ENCODE data around the gene D2HGDH.
"Not testable (repeated sequence)": the region's sequence is repeated elsewhere in the genome, so short reads cannot be mapped to it uniquely, and the experiment has no call there.

Gene D2HGDH

DNA sequence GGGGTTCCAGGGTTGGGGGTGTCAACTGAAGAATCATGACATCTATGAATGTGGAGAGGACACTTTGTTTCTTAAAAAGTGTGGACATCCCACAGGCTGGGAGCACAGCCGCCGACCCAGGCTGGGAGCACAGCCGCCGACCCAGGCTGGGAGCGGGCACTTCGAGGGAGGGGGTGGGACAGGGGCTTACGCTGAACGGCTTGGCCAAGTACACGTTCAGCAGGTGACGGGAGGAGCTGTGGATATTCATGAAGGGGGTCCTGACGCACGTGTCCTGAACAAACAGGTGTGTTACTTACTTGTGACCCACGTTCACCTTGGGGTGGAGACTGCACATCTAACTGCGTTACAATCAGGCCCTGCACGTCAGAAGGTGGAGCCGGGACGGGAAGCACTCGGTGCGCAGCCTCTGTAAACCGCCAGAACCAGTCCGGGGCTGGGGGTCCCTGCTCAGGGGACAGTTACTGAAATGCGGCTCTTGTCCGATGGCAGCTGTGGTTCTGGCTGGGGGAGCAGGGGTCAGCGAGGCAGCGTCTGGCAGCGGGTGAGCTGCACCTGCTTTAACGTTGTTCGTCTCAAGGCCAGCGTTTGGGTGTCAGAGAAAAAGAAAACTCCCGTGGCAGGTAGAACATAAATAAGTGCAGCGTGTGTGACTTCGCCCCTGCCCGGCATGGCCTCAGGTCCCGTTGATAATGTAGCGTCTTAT lies 65.9 kb downstream of the D2HGDH start:
- not testable (repeated sequence) for H2BK120ac ChIP-seq (ENCODE audit: low read depth, low read length); H3K79me1 ChIP-seq (ENCODE audit: low read depth, low read length); H2AFZ ChIP-seq (ENCODE audit: low read length); H3K27ac ChIP-seq (replicated peaks; ENCODE audit: low read length); DNase-seq (ENCODE audit: low spot score); H4K91ac ChIP-seq (ENCODE audit: low read depth, low read length, poor library complexity); H3K27me3 ChIP-seq (ENCODE audit: control insufficient read depth in 3 of 3, insufficient read depth in 3 of 3, low read depth in 1 of 3, low read length in 3 of 3); H3K4ac ChIP-seq (ENCODE audit: low read length); H3K14ac ChIP-seq (ENCODE audit: low read length); H3K9me3 ChIP-seq (replicated peaks in 1 of 2; ENCODE audit: control insufficient read depth in 2 of 2, insufficient read depth in 1 of 2, low read depth in 1 of 2, low read length in 2 of 2); H3K9ac ChIP-seq (ENCODE audit: low read depth, low read length, poor library complexity); H4K8ac ChIP-seq (ENCODE audit: low read depth, low read length); H2BK12ac ChIP-seq (ENCODE audit: low read length); H3K4me2 ChIP-seq (ENCODE audit: insufficient read depth, low read length, poor library complexity, severe bottlenecking); H3K4me3 ChIP-seq (ENCODE audit: low read length in 2 of 2); H3K23ac ChIP-seq (ENCODE audit: low read depth, low read length, poor library complexity); H3K36me3 ChIP-seq (replicated peaks in 1 of 2; ENCODE audit: control insufficient read depth in 2 of 2, insufficient read depth in 2 of 2, low read length in 2 of 2)
- WGBS, 2 donors (ENCODE audit: extremely low coverage in 2 of 2, insufficient read length in 2 of 2, insufficient replicate concordance in 1 of 2) = no CpG with 5 or more reads among the region's 35 CpGs
- Histone ChIP-seq H2BK15ac (ENCODE audit: low read length) (peak overlapping the region; percentile 75), H3K4me1 (ENCODE audit: control insufficient read depth in 2 of 2, insufficient read depth in 1 of 2, low read depth in 1 of 2, low read length in 2 of 2) (peaks cover 9 to 12% of the 10 kb centered on the region in 2 donors), H3K18ac (ENCODE audit: low read length) (peak overlapping the region; percentile 13), H2BK5ac (ENCODE audit: low read length) (peak overlapping the region; percentile 46), H2AK5ac (ENCODE audit: low read depth, low read length) (peak overlapping the region; percentile 68)

GRCh38 chr2:241801611-241802420 lies 67.4 kb downstream of the D2HGDH start:
- WGBS, 2 donors (ENCODE audit: extremely low coverage in 2 of 2, insufficient read length in 2 of 2, insufficient replicate concordance in 1 of 2) = no CpG with 5 or more reads among the region's 44 CpGs
- DNase-seq (ENCODE audit: low spot score) = no peak
- H3K36me3 ChIP-seq (replicated peaks in 1 of 2; ENCODE audit: control insufficient read depth in 2 of 2, insufficient read depth in 2 of 2, low read length in 2 of 2) = no peaks in the 10 kb centered on the region

DNA sequence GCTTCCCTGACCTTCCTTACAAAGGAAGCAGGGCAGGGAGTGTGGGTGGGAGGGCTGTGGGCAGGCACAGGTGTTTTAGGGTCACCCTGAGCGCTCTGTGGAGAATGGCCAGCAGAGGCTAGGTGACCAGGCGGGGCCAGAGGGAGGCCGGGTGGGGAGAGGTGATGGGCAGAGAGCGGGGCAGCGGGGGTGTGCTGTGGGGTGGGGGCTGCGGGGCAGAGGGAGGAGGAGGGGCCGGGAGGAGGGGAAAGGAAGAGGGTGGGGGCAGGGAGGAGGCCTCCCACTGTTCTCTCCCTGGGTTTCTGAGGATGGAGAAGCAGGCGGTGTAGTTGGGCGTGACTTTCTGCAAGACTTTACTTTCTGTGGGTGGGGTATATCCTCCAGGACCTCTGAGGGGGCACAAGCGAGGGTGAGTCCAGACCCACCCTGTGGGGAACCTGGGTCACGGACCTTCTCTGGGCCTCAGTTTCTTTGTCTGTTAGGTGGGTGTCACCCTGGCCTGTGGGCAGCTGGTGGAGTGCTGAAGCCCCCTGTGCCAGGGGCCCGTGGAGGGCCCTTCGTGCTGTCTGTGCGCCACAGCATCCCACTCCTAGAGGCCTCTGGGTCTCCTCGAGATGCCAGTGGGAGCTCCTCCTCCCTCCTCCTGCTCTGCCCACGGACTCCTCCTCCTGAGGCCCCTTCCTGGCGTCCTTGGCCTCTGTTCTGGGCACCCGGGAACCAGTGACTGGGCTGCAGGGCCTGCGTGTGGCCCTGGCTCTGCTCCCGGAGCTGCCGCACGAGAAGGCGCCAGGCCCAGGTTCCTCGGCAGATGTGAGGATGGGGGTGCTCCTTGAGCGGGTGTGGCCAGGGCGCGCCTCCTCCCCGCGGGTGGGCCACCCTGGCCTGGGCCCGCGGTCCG lies 68.2 kb downstream of the D2HGDH start:
- H2BK12ac ChIP-seq (ENCODE audit: low read length) = peak overlapping the region; percentile 82
- H3K36me3 ChIP-seq (replicated peaks in 1 of 2; ENCODE audit: control insufficient read depth in 2 of 2, insufficient read depth in 2 of 2, low read length in 2 of 2) = no peaks in the 10 kb centered on the region
- peaks cover 9 to 12% of the 10 kb centered on the region in 2 donors for H3K4me1 ChIP-seq (ENCODE audit: control insufficient read depth in 2 of 2, insufficient read depth in 1 of 2, low read depth in 1 of 2, low read length in 2 of 2)
- H3K18ac ChIP-seq (ENCODE audit: low read length) = peak overlapping the region; percentile 96
- peak overlapping the region; percentile 53 for H3K4ac ChIP-seq (ENCODE audit: low read length)
- H2BK15ac ChIP-seq (ENCODE audit: low read length) = peak overlapping the region; percentile 99
- H4K91ac ChIP-seq (ENCODE audit: low read depth, low read length, poor library complexity) = no peak overlapping the region
- WGBS, 2 donors (ENCODE audit: extremely low coverage in 2 of 2, insufficient read length in 2 of 2, insufficient replicate concordance in 1 of 2) = no CpG with 5 or more reads among the region's 32 CpGs
- peaks cover 8% of the 10 kb centered on the region for H3K79me1 ChIP-seq (ENCODE audit: low read depth, low read length)
- H4K8ac ChIP-seq (ENCODE audit: low read depth, low read length) = no peak overlapping the region
- H3K27ac ChIP-seq (replicated peaks; ENCODE audit: low read length) = no peak overlapping the region
- peak overlapping the region; percentile 83 for H2BK120ac ChIP-seq (ENCODE audit: low read depth, low read length)
- H3K27me3 ChIP-seq (ENCODE audit: control insufficient read depth in 3 of 3, insufficient read depth in 3 of 3, low read depth in 1 of 3, low read length in 3 of 3) = peaks cover 0 to 7% (median 0%) of the 10 kb centered on the region in 3 experiments
- no peak overlapping the region for H3K4me2 ChIP-seq (ENCODE audit: insufficient read depth, low read length, poor library complexity, severe bottlenecking)
- H3K9ac ChIP-seq (ENCODE audit: low read depth, low read length, poor library complexity) = no peak overlapping the region
- peak overlapping the region; percentile 66 for H2BK5ac ChIP-seq (ENCODE audit: low read length)
- DNase-seq (ENCODE audit: low spot score) = no peak
- no peak overlapping the region for H3K4me3 ChIP-seq (ENCODE audit: low read length in 2 of 2)
- H2AK5ac ChIP-seq (ENCODE audit: low read depth, low read length) = peak overlapping the region; percentile 100
- H3K23ac ChIP-seq (ENCODE audit: low read depth, low read length, poor library complexity) = peak overlapping the region; percentile 80
- H3K9me3 ChIP-seq (replicated peaks in 1 of 2; ENCODE audit: control insufficient read depth in 2 of 2, insufficient read depth in 1 of 2, low read depth in 1 of 2, low read length in 2 of 2) = no peaks in the 10 kb centered on the region
- H2AFZ ChIP-seq (ENCODE audit: low read length) = no peak overlapping the region
- H3K14ac ChIP-seq (ENCODE audit: low read length) = peak overlapping the region; percentile 89

More at GRCh38 chr2:241801611-241802420, 67.4 kb downstream of the D2HGDH start:
- Histone ChIP-seq H3K18ac (ENCODE audit: low read length) (peak overlapping the region; percentile 96), H3K27ac (replicated peaks; ENCODE audit: low read length) (no peak overlapping the region), H3K23ac (ENCODE audit: low read depth, low read length, poor library complexity) (peak overlapping the region; percentile 73), H4K91ac (ENCODE audit: low read depth, low read length, poor library complexity) (no peak overlapping the region), H3K9me3 (replicated peaks in 1 of 2; ENCODE audit: control insufficient read depth in 2 of 2, insufficient read depth in 1 of 2, low read depth in 1 of 2, low read length in 2 of 2) (no peaks in the 10 kb centered on the region), H3K4me2 (ENCODE audit: insufficient read depth, low read length, poor library complexity, severe bottlenecking) (peak overlapping the region; percentile 2), H3K9ac (ENCODE audit: low read depth, low read length, poor library complexity) (peak overlapping the region; percentile 44), H2BK12ac (ENCODE audit: low read length) (peak overlapping the region; percentile 58), H2BK15ac (ENCODE audit: low read length) (peak overlapping the region; percentile 99), H3K4me3 (ENCODE audit: low read length in 2 of 2) (no peak overlapping the region), H3K4me1 (ENCODE audit: control insufficient read depth in 2 of 2, insufficient read depth in 1 of 2, low read depth in 1 of 2, low read length in 2 of 2) (peaks cover 9 to 12% of the 10 kb centered on the region in 2 donors), H2AK5ac (ENCODE audit: low read depth, low read length) (peak overlapping the region; percentile 98), H2BK5ac (ENCODE audit: low read length) (peak overlapping the region; percentile 66), H4K8ac (ENCODE audit: low read depth, low read length) (peak overlapping the region; percentile 65), H3K14ac (ENCODE audit: low read length) (peak overlapping the region; percentile 82), H2AFZ (ENCODE audit: low read length) (no peak overlapping the region), H3K79me1 (ENCODE audit: low read depth, low read length) (peaks cover 8% of the 10 kb centered on the region), H3K4ac (ENCODE audit: low read length) (peak overlapping the region; percentile 76), H2BK120ac (ENCODE audit: low read depth, low read length) (peak overlapping the region; percentile 83), H3K27me3 (ENCODE audit: control insufficient read depth in 3 of 3, insufficient read depth in 3 of 3, low read depth in 1 of 3, low read length in 3 of 3) (peaks cover 0 to 7% (median 0%) of the 10 kb centered on the region in 3 experiments)

Measured in neuronal stem cell (in vitro differentiated cells).